D721Med (cell line): ENCODE data around the gene FGF14.

Source experiments
- DNase-seq: peaks from one replicate; pipeline ENCODE4 v3.0.0; 2011; ENCODE audit warnings: low spot score; ENCODE audit not compliant: insufficient read length
- FAIRE-seq: peaks from 2 replicates; lab custom pipeline; 2011; peaks lifted over from hg19 to GRCh38; lab: Jason Lieb, UNC
- CTCF ChIP-seq: IDR thresholded peaks from 2 replicates; pipeline ENCODE4 v1.5.1; 2012; ENCODE audit warnings: mild to moderate bottlenecking, control low read depth; ENCODE audit not compliant: insufficient read depth; ENCODE audit errors: missing control alignments

The FGF14 gene

GRCh38 chr13:101828119-101828518 is 573.7 kb downstream of the FGF14 start:
- FAIRE-seq = no peak
- no peak for TF ChIP-seq CTCF
- DNase-seq = no peak

- no peak for TF ChIP-seq CTCF
- FAIRE-seq (no peak), DNase-seq (no peak)
Observed at GRCh38 chr13:101817898-101818297, 584.0 kb downstream of the FGF14 start.

- FAIRE-seq (no peak), DNase-seq (no peak)
- TF ChIP-seq CTCF = no peak
Observed at GRCh38 chr13:101811881-101812280, 590.0 kb downstream of the FGF14 start.

GRCh38 chr13:101811284-101811839 is 590.5 kb downstream of the FGF14 start:
- DNase-seq = no peak
- no peak for FAIRE-seq
- no peak for TF ChIP-seq CTCF

- FAIRE-seq (no peak), DNase-seq (no peak)
- no peak for TF ChIP-seq CTCF
Observed at GRCh38 chr13:101799196-101799595, 602.7 kb downstream of the FGF14 start.

- no peak for TF ChIP-seq CTCF
- no peak for DNase-seq
- FAIRE-seq = no peak
Observed at GRCh38 chr13:101798437-101798836, 603.4 kb downstream of the FGF14 start.

GRCh38 chr13:101795460-101795859 is 606.4 kb downstream of the FGF14 start:
- no peak for DNase-seq
- TF ChIP-seq CTCF = no peak
- FAIRE-seq = no peak
